ENCODE data around the gene SMAD1. TPM values are rescaled to one million over a fixed set of nuclear protein-coding genes. Genes with fewer than 3 reads are reported as not detected.

The SMAD1 gene
- total RNA-seq, 1 donor from 2014 or later: 4.3 TPM

Other genes with a start within 250 kb of the SMAD1 start
- 18.9 and 19.5 TPM in 2 replicates for gene MMAA, start 137.5 kb downstream of the SMAD1 start, total RNA-seq
- not detected in 2 replicates for gene C4orf51, start 198.3 kb downstream of the SMAD1 start, total RNA-seq